Neutrophil (primary cell): Measurements from ENCODE around the gene RASSF3.

Source experiments
- H3K27ac ChIP-seq: fragments of 200-600 bp; sonication (generic); 2 replicates; pipeline ENCODE4 v1.5.1; 2016; ENCODE audit warnings: mild to moderate bottlenecking, moderate library complexity
- H3K27me3 ChIP-seq: fragments of 200-600 bp; sonication (generic); 2 replicates; pipeline ENCODE4 v1.6.0; 2016; ENCODE audit warnings: mild to moderate bottlenecking
- H3K36me3 ChIP-seq: fragments of 200-600 bp; sonication (generic); 2 replicates; pipeline ENCODE4 v1.5.1; 2017
- H3K4me1 ChIP-seq, 2 experiments: fragments of 200-600 bp in 1 of 2; sonication (generic) in 1 of 2; 1 replicate in 1 of 2; 2 replicates in 1 of 2; pipeline versions ENCODE4 v1.5.1 to v1.6.1; 2013 to 2016; ENCODE audit warnings: low read depth in 1 of 2, low read length in 1 of 2, mild to moderate bottlenecking in 1 of 2, moderate library complexity in 1 of 2; ENCODE audit not compliant: control insufficient read depth in 1 of 2, insufficient read depth in 1 of 2
- H3K4me3 ChIP-seq, 2 experiments: fragments of 200-600 bp in 1 of 2; sonication (generic) in 1 of 2; 1 replicate in 1 of 2; 2 replicates in 1 of 2; pipeline ENCODE4 v1.5.1; 2013 to 2016; ENCODE audit warnings: low read depth in 1 of 2, low read length in 1 of 2, mild to moderate bottlenecking in 1 of 2, moderate library complexity in 1 of 2
- H3K9me3 ChIP-seq: fragments of 200-600 bp; sonication (generic); 2 replicates; pipeline ENCODE4 v1.5.1; 2016
- TF ChIP-seq, protein P1 (sequence below): fragments of 200-600 bp; sonication (generic); IDR thresholded peaks from 2 replicates; pipeline ENCODE4 v1.5.1; 2016; ENCODE audit warnings: antibody characterized with exemption

Gene RASSF3

DNA sequence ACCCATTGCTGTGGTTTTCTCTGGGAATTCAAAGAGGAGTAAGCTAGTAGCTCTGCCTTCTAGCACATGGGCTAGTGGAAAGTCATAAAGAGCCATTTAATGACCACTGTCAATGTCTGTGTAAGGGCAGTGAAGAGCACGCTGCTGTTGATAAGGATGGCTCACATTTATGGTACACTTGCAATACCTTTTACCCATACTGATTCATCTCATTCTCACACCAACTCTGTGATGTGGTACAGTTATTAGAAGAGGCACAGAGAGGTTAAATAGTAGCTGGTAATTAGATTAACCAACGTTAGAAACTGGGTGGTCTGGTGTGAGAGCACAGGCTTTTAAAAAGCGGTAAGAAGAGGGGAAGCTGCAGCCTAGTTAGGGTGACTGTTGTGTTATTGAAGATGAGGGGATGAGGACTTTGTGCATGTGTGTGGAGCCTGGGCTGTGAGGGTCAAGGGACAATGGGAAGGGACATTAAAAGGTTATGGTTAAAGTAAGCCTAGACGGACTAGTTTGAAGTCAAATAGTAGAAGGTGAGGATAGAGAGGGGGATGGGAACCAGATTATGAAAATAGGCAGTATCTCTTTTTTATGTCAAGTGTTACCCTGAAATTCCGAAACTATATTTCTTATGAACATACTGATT is 25.2 kb downstream of the RASSF3 start:
- peaks cover 65 to 68% of the 10 kb centered on the region in 2 experiments for H3K4me1 ChIP-seq
- no peaks in the 10 kb centered on the region for H3K9me3 ChIP-seq
- peaks cover 30% of the 10 kb centered on the region for H3K36me3 ChIP-seq
- no peaks in the 10 kb centered on the region for H3K27me3 ChIP-seq
- no peak overlapping the region for H3K4me3 ChIP-seq
- TF ChIP-seq, protein P1, sequence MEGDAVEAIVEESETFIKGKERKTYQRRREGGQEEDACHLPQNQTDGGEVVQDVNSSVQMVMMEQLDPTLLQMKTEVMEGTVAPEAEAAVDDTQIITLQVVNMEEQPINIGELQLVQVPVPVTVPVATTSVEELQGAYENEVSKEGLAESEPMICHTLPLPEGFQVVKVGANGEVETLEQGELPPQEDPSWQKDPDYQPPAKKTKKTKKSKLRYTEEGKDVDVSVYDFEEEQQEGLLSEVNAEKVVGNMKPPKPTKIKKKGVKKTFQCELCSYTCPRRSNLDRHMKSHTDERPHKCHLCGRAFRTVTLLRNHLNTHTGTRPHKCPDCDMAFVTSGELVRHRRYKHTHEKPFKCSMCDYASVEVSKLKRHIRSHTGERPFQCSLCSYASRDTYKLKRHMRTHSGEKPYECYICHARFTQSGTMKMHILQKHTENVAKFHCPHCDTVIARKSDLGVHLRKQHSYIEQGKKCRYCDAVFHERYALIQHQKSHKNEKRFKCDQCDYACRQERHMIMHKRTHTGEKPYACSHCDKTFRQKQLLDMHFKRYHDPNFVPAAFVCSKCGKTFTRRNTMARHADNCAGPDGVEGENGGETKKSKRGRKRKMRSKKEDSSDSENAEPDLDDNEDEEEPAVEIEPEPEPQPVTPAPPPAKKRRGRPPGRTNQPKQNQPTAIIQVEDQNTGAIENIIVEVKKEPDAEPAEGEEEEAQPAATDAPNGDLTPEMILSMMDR, result no peak
- H3K27ac ChIP-seq, result peak overlapping the region; percentile 7

DNA sequence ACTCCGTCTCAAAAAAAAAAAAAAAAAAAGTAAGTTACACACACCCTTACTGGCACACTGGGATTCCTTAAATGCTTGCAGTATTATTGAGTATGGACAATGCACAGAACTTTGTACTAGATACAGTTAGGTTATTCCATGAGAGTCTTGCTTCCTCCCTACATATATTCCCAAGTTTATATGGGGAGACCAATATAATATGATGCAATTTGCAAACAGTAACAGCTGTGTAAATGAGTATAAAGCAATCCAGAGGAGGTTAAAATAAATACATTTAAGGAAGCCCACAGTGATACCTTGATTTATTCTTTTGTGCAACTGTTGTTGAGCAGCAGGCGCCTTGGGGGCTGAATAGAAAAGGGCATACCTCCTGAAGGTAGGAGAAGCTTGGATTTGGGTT is 26.6 kb downstream of the RASSF3 start:
- Histone ChIP-seq H3K9me3 (no peaks in the 10 kb centered on the region), H3K27ac (peak overlapping the region; percentile 1), H3K4me3 (no peak overlapping the region), H3K36me3 (peaks cover 17% of the 10 kb centered on the region), H3K27me3 (no peaks in the 10 kb centered on the region), H3K4me1 (peaks cover 53 to 56% of the 10 kb centered on the region in 2 experiments)
- TF ChIP-seq, protein P1, result no peak

DNA sequence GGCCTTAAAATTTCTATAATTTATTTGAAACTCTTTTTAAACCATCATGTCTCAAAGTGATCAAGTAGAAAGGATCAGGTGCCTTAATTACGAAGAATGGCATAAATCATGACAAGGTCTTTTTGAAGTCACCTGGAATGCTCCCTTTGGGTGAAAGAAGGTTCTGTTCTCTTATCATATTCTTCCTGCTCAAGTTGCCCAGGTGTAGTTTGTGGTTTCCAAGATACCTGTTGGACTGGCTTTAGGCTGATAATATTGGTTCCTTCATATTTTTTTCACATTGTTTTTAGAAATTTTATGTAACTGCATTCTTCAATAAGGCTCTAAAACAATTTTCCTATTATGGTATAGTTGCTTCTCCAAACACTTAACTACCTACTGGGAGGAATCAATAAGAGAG is 29.2 kb downstream of the RASSF3 start:
- H3K36me3 ChIP-seq, result peaks cover 13% of the 10 kb centered on the region
- peaks cover 31 to 34% of the 10 kb centered on the region in 2 experiments for H3K4me1 ChIP-seq
- H3K27me3 ChIP-seq, result no peaks in the 10 kb centered on the region
- H3K9me3 ChIP-seq, result no peaks in the 10 kb centered on the region
- TF ChIP-seq, protein P1, result no peak
- H3K27ac ChIP-seq, result peak overlapping the region; percentile 82
- H3K4me3 ChIP-seq, result peak overlapping the region in 1 of 2 experiments; percentile 17

DNA sequence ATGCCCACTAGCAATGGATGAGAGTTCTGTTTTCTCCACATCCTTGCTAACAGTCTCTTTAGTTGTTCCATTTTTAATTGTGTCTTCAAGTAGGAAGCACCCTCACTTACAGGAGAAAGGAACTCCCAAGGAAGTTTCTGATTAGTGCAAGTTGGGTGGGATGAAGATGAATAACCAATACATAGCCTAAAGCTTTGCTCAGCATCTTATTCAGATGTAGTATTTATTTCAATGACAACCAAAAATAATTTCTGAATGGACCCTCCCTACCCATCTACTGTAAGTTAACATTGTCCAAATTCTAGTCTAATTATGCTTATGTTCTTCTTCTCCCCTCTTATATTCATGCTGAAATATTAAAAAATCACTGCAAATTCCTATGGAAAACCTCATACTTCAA is 36.0 kb downstream of the RASSF3 start:
- Histone ChIP-seq H3K4me3 (no peak overlapping the region), H3K27me3 (no peaks in the 10 kb centered on the region), H3K36me3 (peaks cover 11% of the 10 kb centered on the region), H3K4me1 (peaks cover 3 to 12% of the 10 kb centered on the region in 2 experiments), H3K27ac (peak overlapping the region; percentile 23), H3K9me3 (no peaks in the 10 kb centered on the region)
- TF ChIP-seq, protein P1, result no peak

DNA sequence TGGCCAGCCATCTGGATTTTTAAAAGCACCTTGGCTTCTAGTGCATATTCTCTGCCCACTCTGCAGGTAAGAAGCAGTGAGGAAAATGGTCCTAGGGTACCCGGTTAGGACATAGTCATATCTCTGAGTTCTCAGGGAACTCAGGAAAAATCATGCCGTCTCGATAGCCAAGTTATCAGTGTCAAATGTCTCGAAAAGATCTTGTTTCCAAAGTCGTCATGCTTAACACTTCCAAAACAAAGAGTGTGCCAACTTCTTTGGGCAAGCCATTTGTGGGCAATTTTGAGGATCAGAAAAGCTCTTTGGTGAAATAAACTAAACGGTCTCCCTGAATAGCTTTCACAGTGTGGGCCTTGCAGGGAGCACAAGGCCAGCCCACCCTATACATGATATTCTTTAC is 39.2 kb downstream of the RASSF3 start:
- Histone ChIP-seq H3K27ac (no peak overlapping the region), H3K4me3 (no peak overlapping the region), H3K4me1 (peaks cover 18 to 29% of the 10 kb centered on the region in 2 experiments), H3K9me3 (no peaks in the 10 kb centered on the region), H3K36me3 (peaks cover 11% of the 10 kb centered on the region), H3K27me3 (no peaks in the 10 kb centered on the region)
- TF ChIP-seq, protein P1, result no peak
